Measurements from ENCODE around the gene SPACA4.
"Not testable (repeated sequence)": the region's sequence is repeated elsewhere in the genome, so short reads cannot be mapped to it uniquely, and the experiment has no call there.

The SPACA4 gene

GRCh38 chr19:48606463-48607358 is at the start of gene SPACA4:
TSS of gene SPACA4 (plus strand) at chr19:48606742. CDS start at chr19:48606979, 237 bp downstream.
- DNase-seq (ENCODE audit: low read depth in 1 of 2, low spot score in 1 of 2) = no peak

- no peak for DNase-seq (ENCODE audit: low read depth in 1 of 2, low spot score in 1 of 2)
Measured at GRCh38 chr19:48556825-48557224, 49.7 kb upstream of the SPACA4 start.

GRCh38 chr19:48558018-48558684 is 48.4 kb upstream of the SPACA4 start:
- DNase-seq (ENCODE audit: low read depth in 1 of 2, low spot score in 1 of 2) = no peak

DNA sequence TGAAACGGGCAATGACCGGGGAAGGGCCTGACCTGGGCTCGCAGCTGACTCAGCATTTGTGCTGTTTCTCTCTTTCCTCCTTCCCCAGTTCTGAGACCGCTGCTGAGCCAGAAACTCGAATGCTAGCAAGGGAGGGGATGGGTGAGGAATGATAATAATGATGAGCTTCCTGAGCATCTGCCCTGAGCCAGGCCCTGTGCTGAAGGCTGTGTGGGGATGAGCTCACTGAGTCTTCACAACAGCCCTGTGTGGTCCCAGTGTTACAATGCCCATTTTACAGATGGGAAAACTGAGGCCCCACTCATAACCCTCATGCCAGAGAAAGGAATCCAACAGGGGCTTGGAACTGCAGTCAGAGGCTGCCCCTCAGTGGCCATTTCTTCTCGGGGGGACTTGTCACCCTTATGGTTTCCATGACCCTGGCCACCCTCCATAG is 46.4 kb upstream of the SPACA4 start:
- no peak for DNase-seq (ENCODE audit: low read depth in 1 of 2, low spot score in 1 of 2)

DNA sequence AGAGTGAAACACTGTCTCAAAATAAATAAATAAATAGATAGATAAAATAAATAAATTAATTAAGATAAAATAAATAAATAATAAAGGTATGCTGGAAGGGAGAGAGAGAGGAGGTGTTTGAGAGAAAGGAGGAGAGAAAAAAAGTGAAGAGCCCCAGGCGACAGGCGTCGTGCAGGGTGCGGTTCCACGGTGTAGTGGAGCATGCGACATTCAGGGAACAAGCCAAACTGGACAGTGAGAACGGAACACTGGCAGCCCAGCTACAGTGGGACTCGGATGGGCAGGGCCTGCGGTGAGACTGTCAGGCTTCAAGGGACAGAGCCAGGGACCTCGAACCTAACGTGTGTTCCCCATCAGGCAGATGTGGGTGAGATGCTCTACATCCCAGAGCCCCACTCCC is 45.1 kb upstream of the SPACA4 start:
- no peak for DNase-seq (ENCODE audit: low read depth in 1 of 2, low spot score in 1 of 2)

- DNase-seq (ENCODE audit: low read depth in 1 of 2, low spot score in 1 of 2) = no peak
Measured at GRCh38 chr19:48565090-48565489, 41.5 kb upstream of the SPACA4 start.

DNA sequence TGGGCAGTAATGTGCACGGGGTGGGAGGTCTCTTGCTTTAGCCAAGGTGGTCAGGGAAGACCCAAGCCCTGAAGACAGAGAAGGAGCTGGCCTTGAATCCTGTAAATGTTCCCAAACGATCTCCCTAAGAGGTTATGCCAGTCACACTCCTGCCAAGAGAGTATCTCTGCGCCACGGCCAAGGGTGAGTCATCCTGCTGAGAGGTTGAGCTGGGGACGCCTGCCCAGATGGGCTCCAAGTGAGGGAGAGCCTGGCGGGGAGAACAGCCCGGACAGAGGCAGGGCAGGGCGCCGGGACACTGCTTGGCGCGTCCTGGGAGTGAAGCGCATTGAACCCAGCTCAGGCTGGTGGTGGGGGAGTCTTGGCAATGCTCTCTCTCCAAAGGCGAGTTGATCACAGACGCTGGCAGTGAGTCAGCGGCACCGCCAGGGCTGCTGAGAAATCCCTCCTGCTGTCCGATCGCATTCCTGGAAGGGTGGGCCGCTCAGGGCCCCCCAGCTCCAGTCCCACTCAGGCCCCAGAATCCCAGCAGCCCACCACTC is 38.1 kb upstream of the SPACA4 start:
- no peak for DNase-seq (ENCODE audit: low read depth in 1 of 2, low spot score in 1 of 2)

DNA sequence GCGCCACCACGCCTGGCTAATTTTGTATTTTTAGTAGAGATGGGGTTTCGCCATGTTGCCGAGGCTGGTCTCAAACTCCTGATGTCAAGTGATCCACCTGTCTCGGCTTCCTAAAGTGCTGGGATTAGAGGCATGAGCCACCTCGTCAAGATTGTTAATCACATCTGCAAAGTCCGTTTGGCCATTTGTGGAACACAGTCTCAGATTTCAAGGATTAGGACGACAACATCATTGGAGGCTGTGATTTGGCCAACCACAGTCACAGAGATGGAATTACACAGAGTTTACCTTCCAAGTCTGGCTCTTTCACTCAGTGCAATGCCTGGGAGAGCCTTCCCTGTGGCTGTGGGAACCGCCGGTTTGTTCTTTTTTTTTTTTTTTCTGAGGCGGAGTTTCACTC is 36.7 kb upstream of the SPACA4 start:
- DNase-seq (ENCODE audit: low read depth in 1 of 2, low spot score in 1 of 2) = no peak

DNA sequence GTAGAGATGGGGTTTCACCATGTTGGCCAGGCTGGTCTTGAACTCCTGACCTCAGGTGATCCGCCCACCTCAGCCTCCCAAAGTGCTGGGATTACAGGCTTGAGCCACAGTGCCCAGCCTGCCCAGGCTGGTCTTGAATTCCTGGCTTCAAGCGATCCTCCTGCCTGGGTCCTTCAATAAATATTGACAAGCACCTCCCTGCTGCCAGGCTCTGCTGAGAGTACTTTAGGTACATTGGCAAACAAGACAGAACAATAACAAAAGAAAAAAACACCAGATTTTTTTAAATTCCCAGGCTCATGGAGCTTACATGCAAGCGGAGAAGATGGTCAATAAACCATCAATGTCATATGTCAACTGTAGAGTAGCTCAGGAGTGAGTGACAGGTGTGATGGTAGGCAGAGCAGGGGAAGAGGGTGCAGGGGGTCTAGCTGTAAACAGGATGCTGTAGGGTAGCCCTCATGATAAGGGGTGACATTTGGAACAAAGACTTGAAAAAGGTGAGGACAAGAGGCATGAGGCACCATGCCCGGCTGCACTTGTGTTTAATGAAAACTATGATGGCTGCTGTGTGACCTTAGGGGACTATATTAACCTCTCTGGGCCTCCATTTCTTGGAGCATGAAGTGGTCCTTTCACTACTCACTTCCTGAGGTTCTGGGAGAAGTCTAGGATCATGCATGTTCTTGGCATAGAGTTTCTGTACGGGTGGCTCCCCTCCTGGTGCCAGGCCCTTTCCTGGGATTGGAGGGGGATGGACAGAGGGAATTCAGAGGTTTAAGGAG is 35.0 kb upstream of the SPACA4 start:
- DNase-seq (ENCODE audit: low read depth in 1 of 2, low spot score in 1 of 2) = no peak

GRCh38 chr19:48573163-48573505 is 33.4 kb upstream of the SPACA4 start:
- DNase-seq (ENCODE audit: low read depth in 1 of 2, low spot score in 1 of 2) = no peak

- DNase-seq (ENCODE audit: low read depth in 1 of 2, low spot score in 1 of 2) = no peak
Measured at GRCh38 chr19:48575931-48576622, 30.5 kb upstream of the SPACA4 start.

GRCh38 chr19:48577908-48578307 is 28.6 kb upstream of the SPACA4 start:
- DNase-seq (ENCODE audit: low read depth in 1 of 2, low spot score in 1 of 2) = not testable (repeated sequence)

GRCh38 chr19:48578891-48579290 is 27.7 kb upstream of the SPACA4 start:
- no peak for DNase-seq (ENCODE audit: low read depth in 1 of 2, low spot score in 1 of 2)

GRCh38 chr19:48582168-48582567 is 24.4 kb upstream of the SPACA4 start:
- DNase-seq (ENCODE audit: low read depth in 1 of 2, low spot score in 1 of 2) = no peak

DNA sequence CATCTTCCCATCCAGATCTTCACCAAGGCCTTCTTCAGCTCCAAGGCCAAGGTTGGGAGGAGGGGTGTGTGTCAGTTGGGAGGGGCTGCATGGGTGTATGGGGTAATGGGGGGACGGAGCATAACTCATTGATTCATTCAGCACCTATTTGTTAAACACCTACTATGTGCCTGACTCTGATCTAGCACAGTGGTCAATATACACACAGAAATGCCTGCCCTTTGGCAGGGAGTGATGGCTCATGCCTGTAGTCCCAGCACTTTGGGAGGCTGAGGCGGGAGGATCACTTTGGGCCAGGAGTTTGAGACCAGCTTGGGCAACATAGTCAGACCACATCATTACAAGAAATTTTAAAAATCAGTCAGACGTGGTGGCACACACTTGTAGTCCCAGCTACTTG is 19.2 kb upstream of the SPACA4 start:
- no peak for DNase-seq (ENCODE audit: low read depth in 1 of 2, low spot score in 1 of 2)

GRCh38 chr19:48588670-48589401 is 17.7 kb upstream of the SPACA4 start:
- DNase-seq (ENCODE audit: low read depth in 1 of 2, low spot score in 1 of 2) = peak; percentile 74 to 78

GRCh38 chr19:48591021-48591420 is 15.5 kb upstream of the SPACA4 start:
- no peak for DNase-seq (ENCODE audit: low read depth in 1 of 2, low spot score in 1 of 2)

DNA sequence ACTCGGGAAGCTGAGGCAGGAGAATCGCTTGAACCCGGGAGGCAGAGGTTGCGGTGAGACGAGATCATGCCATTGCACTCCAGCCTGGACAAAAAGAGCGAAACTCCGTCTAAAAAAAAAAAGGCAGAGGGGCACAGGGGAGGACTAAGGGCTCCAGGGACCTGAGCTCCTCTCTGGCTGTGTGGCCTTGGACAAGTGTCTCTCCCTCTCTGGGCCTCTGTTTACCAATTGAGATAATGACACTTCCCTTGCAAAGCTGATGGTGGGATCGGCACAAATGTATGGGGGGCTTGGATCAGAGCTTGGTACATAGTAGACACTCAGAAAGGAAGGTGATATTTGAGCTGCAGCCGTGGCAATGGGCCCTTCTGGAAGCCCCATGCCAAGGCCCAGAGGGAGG is 11.4 kb upstream of the SPACA4 start:
- DNase-seq (ENCODE audit: low read depth in 1 of 2, low spot score in 1 of 2) = no peak

DNA sequence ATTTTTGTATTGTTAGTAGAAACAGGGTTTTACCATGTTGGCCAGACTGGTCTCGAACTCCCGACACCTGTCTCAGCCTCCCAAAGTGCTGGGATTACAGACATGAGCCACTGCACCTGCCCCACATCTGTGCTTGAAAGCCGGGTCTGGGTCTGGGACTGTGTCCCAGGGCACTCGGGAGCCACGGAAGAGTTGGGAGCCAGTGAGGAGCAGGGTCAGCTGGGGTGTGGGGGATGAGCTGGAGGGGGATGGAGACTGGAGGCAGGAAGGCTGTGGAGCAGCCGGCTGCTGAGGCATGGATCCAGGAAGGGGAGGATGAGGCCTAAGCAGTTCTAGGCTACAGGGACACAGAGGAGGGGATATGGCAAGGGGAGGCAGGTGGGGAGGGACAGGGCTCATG is 10.7 kb upstream of the SPACA4 start:
- DNase-seq (ENCODE audit: low read depth in 1 of 2, low spot score in 1 of 2) = no peak

DNA sequence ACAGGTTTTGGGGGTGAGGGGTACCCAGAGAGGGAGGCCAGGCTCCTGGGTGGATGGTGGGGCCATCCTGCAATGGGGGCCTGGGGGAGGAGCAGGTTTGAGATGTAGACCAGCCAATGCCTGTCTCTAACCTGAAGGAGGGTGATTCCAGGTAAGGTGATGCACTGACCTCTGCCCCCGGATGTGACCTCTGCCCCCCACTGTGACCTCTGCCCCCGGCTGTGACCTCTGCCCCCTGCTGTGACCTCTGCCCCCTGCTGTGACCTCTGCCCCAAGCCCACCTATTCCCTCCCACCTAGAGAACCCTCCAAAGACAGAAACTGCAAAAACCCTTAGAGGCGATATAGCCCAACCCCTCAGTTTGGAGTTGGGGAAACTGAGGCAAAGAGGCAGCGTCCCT is 10.3 kb upstream of the SPACA4 start:
- DNase-seq (ENCODE audit: low read depth in 1 of 2, low spot score in 1 of 2) = no peak

Data from stimulated activated CD4-positive, alpha-beta T cell treated with anti-CD3 and anti-CD28 coated beads, Interleukin-15, amount 100 ng/mL, for 1 hour (primary cell).